Loucy (cell line): ENCODE measurements around the gene CREG2.

Experiments
- EZH2phosphoT487 ChIP-seq: fragments of 200-600 bp; IDR thresholded peaks from 2 replicates; pipeline ENCODE4 v1.6.1; 2018; ENCODE audit warnings: antibody characterized with exemption, mild to moderate bottlenecking, moderate library complexity, borderline replicate concordance
- TF ChIP-seq, protein P1 (sequence below): fragments of 200-600 bp; sonication (generic); conservative IDR thresholded peaks from 2 replicates; pipeline ENCODE4 v1.5.1; 2014; ENCODE audit warnings: mild to moderate bottlenecking, antibody characterized with exemption, low read length

DNA sequence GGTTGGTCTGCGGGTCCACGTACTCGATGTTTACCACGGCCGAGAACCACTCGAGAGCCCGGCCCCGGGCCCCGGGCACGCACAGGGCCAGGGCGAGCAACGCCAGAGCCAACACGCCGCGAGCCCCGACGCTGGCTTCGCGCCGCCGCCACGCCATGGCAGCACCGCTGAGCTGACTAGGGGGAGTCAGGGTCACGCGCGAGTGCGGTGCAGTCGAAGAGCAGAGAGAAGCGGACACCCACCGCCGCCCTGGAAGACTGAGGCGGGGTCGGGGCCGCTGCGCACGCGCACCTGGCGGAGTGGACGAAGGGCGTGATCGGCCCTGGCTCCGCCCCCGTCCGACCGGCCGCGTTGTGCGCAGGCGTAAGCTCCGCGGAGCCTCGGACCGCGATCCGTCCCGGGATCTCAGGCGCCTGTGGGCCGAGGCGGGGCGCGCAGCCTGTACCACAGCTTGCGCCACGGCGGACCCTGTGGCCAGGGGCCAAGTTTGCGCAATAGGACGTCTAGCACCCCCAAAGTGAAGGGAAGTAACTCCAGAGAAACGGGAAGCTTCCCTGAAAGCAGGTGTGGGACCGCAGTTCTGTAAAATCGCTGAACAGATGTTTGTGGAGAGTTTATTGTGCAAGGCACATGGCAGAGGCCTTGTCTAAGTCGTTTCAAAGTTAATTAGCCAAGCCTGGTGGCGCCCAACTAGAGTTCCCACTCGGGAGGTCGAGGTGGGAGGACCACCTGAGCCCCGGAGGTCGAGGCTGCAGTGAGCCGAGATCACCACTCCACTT lies 78.7 kb downstream of the CREG2 start, which contains the start of gene RNF149:
- TF ChIP-seq, protein P1, sequence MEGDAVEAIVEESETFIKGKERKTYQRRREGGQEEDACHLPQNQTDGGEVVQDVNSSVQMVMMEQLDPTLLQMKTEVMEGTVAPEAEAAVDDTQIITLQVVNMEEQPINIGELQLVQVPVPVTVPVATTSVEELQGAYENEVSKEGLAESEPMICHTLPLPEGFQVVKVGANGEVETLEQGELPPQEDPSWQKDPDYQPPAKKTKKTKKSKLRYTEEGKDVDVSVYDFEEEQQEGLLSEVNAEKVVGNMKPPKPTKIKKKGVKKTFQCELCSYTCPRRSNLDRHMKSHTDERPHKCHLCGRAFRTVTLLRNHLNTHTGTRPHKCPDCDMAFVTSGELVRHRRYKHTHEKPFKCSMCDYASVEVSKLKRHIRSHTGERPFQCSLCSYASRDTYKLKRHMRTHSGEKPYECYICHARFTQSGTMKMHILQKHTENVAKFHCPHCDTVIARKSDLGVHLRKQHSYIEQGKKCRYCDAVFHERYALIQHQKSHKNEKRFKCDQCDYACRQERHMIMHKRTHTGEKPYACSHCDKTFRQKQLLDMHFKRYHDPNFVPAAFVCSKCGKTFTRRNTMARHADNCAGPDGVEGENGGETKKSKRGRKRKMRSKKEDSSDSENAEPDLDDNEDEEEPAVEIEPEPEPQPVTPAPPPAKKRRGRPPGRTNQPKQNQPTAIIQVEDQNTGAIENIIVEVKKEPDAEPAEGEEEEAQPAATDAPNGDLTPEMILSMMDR = no peak
- no peak for TF ChIP-seq EZH2phosphoT487
